ENCODE results near the gene AP1M2. TPM values are rescaled to one million over a fixed set of nuclear protein-coding genes. Genes with fewer than 3 reads are reported as not detected.

The AP1M2 gene
- polyA plus RNA-seq, 2 donors, result 54.2 to 55.4 TPM

DNA sequence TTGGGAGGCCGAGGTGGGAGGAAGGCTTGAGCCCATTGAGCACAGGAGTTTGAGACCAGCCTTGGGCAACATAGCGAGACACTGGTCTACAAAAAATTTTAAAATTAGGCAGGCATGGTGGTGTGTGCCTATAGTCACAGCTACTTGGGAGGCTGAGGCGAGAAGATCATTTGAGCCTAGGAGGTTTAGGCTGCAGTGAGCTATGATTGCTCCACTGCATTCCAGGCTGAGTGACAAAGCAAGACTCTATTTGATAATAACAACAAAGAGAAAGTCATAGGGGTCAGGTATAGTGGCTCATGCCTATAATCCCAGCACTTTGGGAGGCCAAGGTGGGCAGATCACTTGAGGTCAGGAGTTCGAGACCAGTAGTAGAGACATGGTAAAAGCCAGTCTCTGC is 33.7 kb upstream of the AP1M2 start:
- 94 to 97% methylated on average over 4 of the region's 4 CpGs for WGBS, 2 donors
- Histone ChIP-seq H3K4me3 (ENCODE audit: low read depth in 1 of 2, low read length in 2 of 2) (no peak overlapping the region), H3K36me3 (ENCODE audit: control insufficient read depth in 2 of 2, insufficient read depth in 2 of 2, low read length in 1 of 2) (no peaks in the 10 kb centered on the region), H3K9me3 (ENCODE audit: control insufficient read depth in 2 of 2, insufficient read depth in 1 of 2, low read depth in 1 of 2, low read length in 1 of 2) (no peaks in the 10 kb centered on the region), H3K4me1 (ENCODE audit: control insufficient read depth in 2 of 2, insufficient read depth in 2 of 2, low read length in 1 of 2) (peaks cover 0 to 19% of the 10 kb centered on the region in 2 donors), H3K27me3 (ENCODE audit: control insufficient read depth in 1 of 2, insufficient read depth in 2 of 2, low read length in 2 of 2) (no peaks in the 10 kb centered on the region), H3K27ac (ENCODE audit: low read depth in 2 of 2, low read length in 1 of 2) (no peak overlapping the region)

DNA sequence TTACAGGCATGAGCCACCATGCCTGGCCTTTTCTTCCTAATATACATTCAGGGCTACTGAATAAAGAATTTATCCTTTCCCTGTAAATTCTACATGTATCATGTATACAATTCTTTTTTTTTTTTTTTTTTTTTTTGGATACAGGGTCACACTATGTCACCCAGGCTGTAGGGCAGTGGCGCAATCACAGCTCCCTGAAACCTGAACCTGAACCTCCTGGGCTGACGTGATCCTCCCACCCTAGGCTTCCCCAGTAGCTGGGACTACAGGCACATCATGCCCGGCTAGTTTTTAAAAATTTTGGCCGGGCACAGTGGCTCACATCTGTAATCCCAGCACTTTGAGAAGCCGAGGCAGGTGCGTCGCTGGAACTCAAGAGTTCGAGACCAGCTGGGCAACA is 31.7 kb upstream of the AP1M2 start:
- H3K27ac ChIP-seq (ENCODE audit: low read depth in 2 of 2, low read length in 1 of 2), result peak overlapping the region in 1 of 2 donors; percentile 29
- H3K4me1 ChIP-seq (ENCODE audit: control insufficient read depth in 2 of 2, insufficient read depth in 2 of 2, low read length in 1 of 2), result peaks cover 0 to 12% of the 10 kb centered on the region in 2 donors

GRCh38 chr19:10617409-10618121 is 30.5 kb upstream of the AP1M2 start:
- Histone ChIP-seq H3K4me1 (ENCODE audit: control insufficient read depth in 2 of 2, insufficient read depth in 2 of 2, low read length in 1 of 2) (peaks cover 0 to 18% of the 10 kb centered on the region in 2 donors), H3K27me3 (ENCODE audit: control insufficient read depth in 1 of 2, insufficient read depth in 2 of 2, low read length in 2 of 2) (no peaks in the 10 kb centered on the region), H3K36me3 (ENCODE audit: control insufficient read depth in 2 of 2, insufficient read depth in 2 of 2, low read length in 1 of 2) (no peaks in the 10 kb centered on the region), H3K27ac (ENCODE audit: low read depth in 2 of 2, low read length in 1 of 2) (peak overlapping the region; percentile 54 to 83), H3K4me3 (ENCODE audit: low read depth in 1 of 2, low read length in 2 of 2) (no peak overlapping the region), H3K9me3 (ENCODE audit: control insufficient read depth in 2 of 2, insufficient read depth in 1 of 2, low read depth in 1 of 2, low read length in 1 of 2) (no peaks in the 10 kb centered on the region)
- WGBS, 2 donors, result 56 to 72% methylated on average over 15 of the region's 15 CpGs

More for the DNA sequence above, 31.7 kb upstream of the AP1M2 start:
- Histone ChIP-seq H3K36me3 (ENCODE audit: control insufficient read depth in 2 of 2, insufficient read depth in 2 of 2, low read length in 1 of 2) (no peaks in the 10 kb centered on the region), H3K9me3 (ENCODE audit: control insufficient read depth in 2 of 2, insufficient read depth in 1 of 2, low read depth in 1 of 2, low read length in 1 of 2) (no peaks in the 10 kb centered on the region), H3K27me3 (ENCODE audit: control insufficient read depth in 1 of 2, insufficient read depth in 2 of 2, low read length in 2 of 2) (no peaks in the 10 kb centered on the region), H3K4me3 (ENCODE audit: low read depth in 1 of 2, low read length in 2 of 2) (no peak overlapping the region)
- 92 to 93% methylated on average over 8 of the region's 8 CpGs for WGBS, 2 donors

GRCh38 chr19:10615429-10616023 is 28.4 kb upstream of the AP1M2 start:
- H3K27ac ChIP-seq (ENCODE audit: low read depth in 2 of 2, low read length in 1 of 2), result no peak overlapping the region
- H3K4me3 ChIP-seq (ENCODE audit: low read depth in 1 of 2, low read length in 2 of 2), result no peak overlapping the region
- no peaks in the 10 kb centered on the region for H3K36me3 ChIP-seq (ENCODE audit: control insufficient read depth in 2 of 2, insufficient read depth in 2 of 2, low read length in 1 of 2)
- H3K4me1 ChIP-seq (ENCODE audit: control insufficient read depth in 2 of 2, insufficient read depth in 2 of 2, low read length in 1 of 2), result peaks cover 3 to 15% of the 10 kb centered on the region in 2 donors
- WGBS, 2 donors, result 90 to 92% methylated on average over 14 of the region's 14 CpGs
- no peaks in the 10 kb centered on the region for H3K27me3 ChIP-seq (ENCODE audit: control insufficient read depth in 1 of 2, insufficient read depth in 2 of 2, low read length in 2 of 2)
- no peaks in the 10 kb centered on the region for H3K9me3 ChIP-seq (ENCODE audit: control insufficient read depth in 2 of 2, insufficient read depth in 1 of 2, low read depth in 1 of 2, low read length in 1 of 2)

DNA sequence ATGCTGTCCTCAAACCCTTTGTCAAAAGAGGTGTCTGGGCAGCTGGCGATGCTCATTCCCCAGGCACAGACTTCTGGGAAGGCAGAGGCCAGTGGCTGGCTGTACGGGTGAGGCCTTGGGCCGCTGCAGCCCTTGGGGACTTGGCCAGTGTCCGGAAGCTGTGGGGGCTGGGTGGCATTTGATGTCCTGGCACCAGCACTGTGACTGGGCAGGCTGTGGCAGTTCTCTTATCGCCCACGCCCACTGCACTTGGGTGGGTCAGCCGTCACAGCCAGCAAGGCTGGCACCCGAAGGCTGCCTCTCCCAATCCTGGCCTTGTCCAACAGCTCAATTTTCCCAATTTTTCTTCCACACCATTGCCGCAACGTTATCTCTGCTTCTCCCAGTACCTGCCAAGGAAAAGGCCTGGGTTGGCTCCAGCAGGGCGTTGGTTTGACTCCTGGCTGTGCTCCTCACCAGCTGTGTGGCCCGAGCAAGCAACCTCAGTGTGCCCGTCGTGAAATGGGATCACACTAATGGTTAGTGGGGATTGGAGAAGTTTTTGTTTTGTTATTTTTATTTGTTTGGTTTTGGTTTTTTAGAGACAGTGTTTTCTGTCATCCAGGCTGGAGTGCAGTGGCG is 25.5 kb upstream of the AP1M2 start:
- H3K27me3 ChIP-seq (ENCODE audit: control insufficient read depth in 1 of 2, insufficient read depth in 2 of 2, low read length in 2 of 2), result no peaks in the 10 kb centered on the region
- peak overlapping the region; percentile 5 to 24 for H3K27ac ChIP-seq (ENCODE audit: low read depth in 2 of 2, low read length in 1 of 2)
- H3K4me3 ChIP-seq (ENCODE audit: low read depth in 1 of 2, low read length in 2 of 2), result no peak overlapping the region
- H3K9me3 ChIP-seq (ENCODE audit: control insufficient read depth in 2 of 2, insufficient read depth in 1 of 2, low read depth in 1 of 2, low read length in 1 of 2), result no peaks in the 10 kb centered on the region
- peaks cover 3 to 15% of the 10 kb centered on the region in 2 donors for H3K4me1 ChIP-seq (ENCODE audit: control insufficient read depth in 2 of 2, insufficient read depth in 2 of 2, low read length in 1 of 2)
- 29 to 38% methylated on average over 15 of the region's 15 CpGs for WGBS, 2 donors
- no peaks in the 10 kb centered on the region for H3K36me3 ChIP-seq (ENCODE audit: control insufficient read depth in 2 of 2, insufficient read depth in 2 of 2, low read length in 1 of 2)

DNA sequence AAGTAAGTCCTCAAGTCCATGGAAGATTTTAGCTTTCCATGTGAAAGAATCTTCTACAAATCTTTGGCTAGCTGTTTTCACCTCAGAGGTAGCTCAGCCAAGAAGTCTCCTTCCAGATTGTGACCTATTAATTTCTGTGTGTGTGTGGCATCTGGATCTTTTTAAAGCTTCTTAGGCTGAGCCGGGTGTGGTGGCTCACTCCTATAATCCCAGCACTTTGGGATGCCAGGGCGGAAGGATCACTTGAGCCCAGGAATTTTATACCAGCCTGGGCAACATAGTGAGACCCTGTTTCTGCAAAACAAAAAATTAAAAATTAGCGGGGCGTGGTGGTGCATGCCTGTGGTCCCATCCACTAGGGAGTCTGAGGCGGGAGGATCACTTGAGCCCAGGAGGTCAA is 24.8 kb upstream of the AP1M2 start:
- Histone ChIP-seq H3K4me1 (ENCODE audit: control insufficient read depth in 2 of 2, insufficient read depth in 2 of 2, low read length in 1 of 2) (peaks cover 3 to 11% of the 10 kb centered on the region in 2 donors), H3K27me3 (ENCODE audit: control insufficient read depth in 1 of 2, insufficient read depth in 2 of 2, low read length in 2 of 2) (no peaks in the 10 kb centered on the region), H3K36me3 (ENCODE audit: control insufficient read depth in 2 of 2, insufficient read depth in 2 of 2, low read length in 1 of 2) (no peaks in the 10 kb centered on the region), H3K27ac (ENCODE audit: low read depth in 2 of 2, low read length in 1 of 2) (no peak overlapping the region), H3K4me3 (ENCODE audit: low read depth in 1 of 2, low read length in 2 of 2) (no peak overlapping the region), H3K9me3 (ENCODE audit: control insufficient read depth in 2 of 2, insufficient read depth in 1 of 2, low read depth in 1 of 2, low read length in 1 of 2) (no peaks in the 10 kb centered on the region)
- 49 to 58% methylated on average over 5 of the region's 5 CpGs for WGBS, 2 donors

DNA sequence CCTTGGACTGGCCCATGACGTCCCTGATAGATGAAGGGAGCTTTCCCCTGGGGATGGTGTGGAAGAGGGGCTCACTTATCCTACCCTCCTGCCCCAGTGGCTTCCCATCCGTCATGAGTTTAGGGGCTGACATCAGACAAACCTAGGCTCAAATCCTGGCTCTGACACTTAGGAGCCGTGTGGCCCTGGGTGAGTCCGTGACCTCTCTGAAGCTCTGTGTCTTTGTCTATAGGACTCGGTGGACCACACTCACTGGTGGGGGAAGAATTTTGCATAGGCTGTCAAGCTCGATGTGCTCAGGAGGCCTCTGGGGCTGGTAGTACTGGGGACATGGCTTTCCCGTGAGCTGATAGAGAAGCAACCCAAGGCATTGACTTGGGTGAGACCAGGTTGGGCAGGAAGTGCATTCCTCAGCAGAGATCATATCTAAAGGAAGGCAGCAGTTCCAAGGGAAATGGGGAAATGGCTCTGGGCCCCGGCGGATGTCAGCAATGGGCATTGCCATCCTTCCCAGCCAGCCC is 17.4 kb upstream of the AP1M2 start:
- H3K27me3 ChIP-seq (ENCODE audit: control insufficient read depth in 1 of 2, insufficient read depth in 2 of 2, low read length in 2 of 2), result no peaks in the 10 kb centered on the region
- no peak overlapping the region for H3K4me3 ChIP-seq (ENCODE audit: low read depth in 1 of 2, low read length in 2 of 2)
- H3K36me3 ChIP-seq (ENCODE audit: control insufficient read depth in 2 of 2, insufficient read depth in 2 of 2, low read length in 1 of 2), result no peaks in the 10 kb centered on the region
- H3K4me1 ChIP-seq (ENCODE audit: control insufficient read depth in 2 of 2, insufficient read depth in 2 of 2, low read length in 1 of 2), result peaks cover 2 to 4% of the 10 kb centered on the region in 2 donors
- peak overlapping the region; percentile 88 to 90 for H3K27ac ChIP-seq (ENCODE audit: low read depth in 2 of 2, low read length in 1 of 2)
- 70 to 72% methylated on average over 9 of the region's 9 CpGs for WGBS, 2 donors
- no peaks in the 10 kb centered on the region for H3K9me3 ChIP-seq (ENCODE audit: control insufficient read depth in 2 of 2, insufficient read depth in 1 of 2, low read depth in 1 of 2, low read length in 1 of 2)

DNA sequence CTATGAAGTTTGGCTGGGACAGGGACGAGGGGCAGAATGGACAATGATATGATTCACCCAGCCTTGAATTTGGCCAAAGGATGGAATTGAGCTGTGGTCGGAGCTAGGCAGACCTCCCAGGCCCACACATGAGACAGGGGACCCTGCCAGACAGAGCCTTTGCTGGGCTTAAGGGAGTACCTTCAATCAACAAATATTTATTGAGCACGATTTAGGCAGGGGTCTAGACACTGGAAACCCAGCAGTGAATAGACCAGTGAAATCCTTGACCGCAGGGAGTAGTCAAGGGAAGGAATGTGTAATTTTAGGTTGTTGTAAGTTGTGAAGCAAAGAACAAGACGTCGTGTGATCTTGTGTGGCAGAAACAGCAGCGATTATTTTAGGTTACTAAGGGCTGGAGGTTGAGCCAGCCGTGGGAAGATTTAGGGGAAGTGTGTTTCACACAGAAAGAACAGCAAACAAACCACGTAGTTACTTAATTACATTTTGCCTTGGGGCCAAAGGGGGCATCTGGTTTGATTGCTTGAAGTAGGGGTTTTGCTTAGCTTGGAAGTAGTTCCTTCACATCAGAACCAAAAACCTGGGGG is 16.9 kb upstream of the AP1M2 start:
- no peak overlapping the region for H3K4me3 ChIP-seq (ENCODE audit: low read depth in 1 of 2, low read length in 2 of 2)
- no peaks in the 10 kb centered on the region for H3K9me3 ChIP-seq (ENCODE audit: control insufficient read depth in 2 of 2, insufficient read depth in 1 of 2, low read depth in 1 of 2, low read length in 1 of 2)
- peaks cover 2 to 4% of the 10 kb centered on the region in 2 donors for H3K4me1 ChIP-seq (ENCODE audit: control insufficient read depth in 2 of 2, insufficient read depth in 2 of 2, low read length in 1 of 2)
- H3K36me3 ChIP-seq (ENCODE audit: control insufficient read depth in 2 of 2, insufficient read depth in 2 of 2, low read length in 1 of 2), result no peaks in the 10 kb centered on the region
- H3K27ac ChIP-seq (ENCODE audit: low read depth in 2 of 2, low read length in 1 of 2), result peak overlapping the region; percentile 88 to 90
- H3K27me3 ChIP-seq (ENCODE audit: control insufficient read depth in 1 of 2, insufficient read depth in 2 of 2, low read length in 2 of 2), result no peaks in the 10 kb centered on the region
- WGBS, 2 donors, result 30 to 37% methylated on average over 9 of the region's 9 CpGs

DNA sequence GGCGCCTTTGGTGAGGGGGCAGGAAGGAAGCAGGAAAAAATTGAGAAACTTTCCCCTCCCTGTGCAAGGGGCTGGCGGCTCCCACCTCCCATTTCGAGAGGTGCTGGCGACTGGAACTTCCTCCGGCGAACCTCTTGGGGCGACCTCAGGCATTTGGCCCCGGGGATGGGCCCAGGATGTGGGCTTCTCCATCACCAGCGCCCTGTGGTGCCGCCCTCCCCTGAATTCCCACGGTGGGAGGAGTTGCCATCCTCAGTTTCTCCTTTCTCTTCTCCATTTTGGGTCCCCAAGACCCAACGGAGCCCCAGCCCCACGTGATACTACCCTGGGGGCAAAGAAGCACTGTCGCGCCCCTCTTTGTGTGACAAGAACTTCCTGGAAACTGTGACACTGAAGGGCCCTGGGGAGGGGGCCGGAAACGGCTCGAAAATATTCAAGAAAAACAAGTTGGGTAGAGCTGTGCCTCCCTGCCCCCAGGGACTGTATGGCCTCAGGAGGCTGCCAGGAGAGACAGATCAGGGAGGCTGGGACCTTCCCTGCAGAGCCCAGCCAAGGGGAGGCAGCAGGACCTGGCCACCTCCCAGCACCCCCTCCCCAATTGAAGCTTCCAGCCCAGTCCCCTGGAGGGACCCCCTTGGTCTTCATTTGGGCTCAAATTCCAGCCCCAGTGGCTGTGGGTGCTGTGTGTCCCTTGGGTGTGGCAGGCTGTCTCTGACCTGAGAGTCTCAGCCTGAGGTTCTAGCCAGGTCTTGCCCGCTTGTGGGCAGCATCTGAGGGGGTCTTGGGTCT is 16.2 kb upstream of the AP1M2 start:
- H3K36me3 ChIP-seq (ENCODE audit: control insufficient read depth in 2 of 2, insufficient read depth in 2 of 2, low read length in 1 of 2), result no peaks in the 10 kb centered on the region
- 8 to 14% methylated on average over 18 to 19 of the region's 19 CpGs for WGBS, 2 donors

More for the DNA sequence above, 16.2 kb upstream of the AP1M2 start:
- H3K4me3 ChIP-seq (ENCODE audit: low read depth in 1 of 2, low read length in 2 of 2), result peak overlapping the region; percentile 65 to 76
- no peaks in the 10 kb centered on the region for H3K9me3 ChIP-seq (ENCODE audit: control insufficient read depth in 2 of 2, insufficient read depth in 1 of 2, low read depth in 1 of 2, low read length in 1 of 2)
- H3K27ac ChIP-seq (ENCODE audit: low read depth in 2 of 2, low read length in 1 of 2), result peak overlapping the region; percentile 88 to 90
- peaks cover 2 to 4% of the 10 kb centered on the region in 2 donors for H3K4me1 ChIP-seq (ENCODE audit: control insufficient read depth in 2 of 2, insufficient read depth in 2 of 2, low read length in 1 of 2)
- H3K27me3 ChIP-seq (ENCODE audit: control insufficient read depth in 1 of 2, insufficient read depth in 2 of 2, low read length in 2 of 2), result no peaks in the 10 kb centered on the region

Measured in esophagus (tissue), 2 donors.